Suppressor macrophage treated with lipopolysaccharide for 1 hour (primary cell): ENCODE measurements around the gene SPINT2.

Experiments used
- DNase-seq, 3 donors: peaks; one replicate each; pipeline ENCODE4 v3.0.0-alpha.2; 2020 to 2022

SPINT2 gene

DNA sequence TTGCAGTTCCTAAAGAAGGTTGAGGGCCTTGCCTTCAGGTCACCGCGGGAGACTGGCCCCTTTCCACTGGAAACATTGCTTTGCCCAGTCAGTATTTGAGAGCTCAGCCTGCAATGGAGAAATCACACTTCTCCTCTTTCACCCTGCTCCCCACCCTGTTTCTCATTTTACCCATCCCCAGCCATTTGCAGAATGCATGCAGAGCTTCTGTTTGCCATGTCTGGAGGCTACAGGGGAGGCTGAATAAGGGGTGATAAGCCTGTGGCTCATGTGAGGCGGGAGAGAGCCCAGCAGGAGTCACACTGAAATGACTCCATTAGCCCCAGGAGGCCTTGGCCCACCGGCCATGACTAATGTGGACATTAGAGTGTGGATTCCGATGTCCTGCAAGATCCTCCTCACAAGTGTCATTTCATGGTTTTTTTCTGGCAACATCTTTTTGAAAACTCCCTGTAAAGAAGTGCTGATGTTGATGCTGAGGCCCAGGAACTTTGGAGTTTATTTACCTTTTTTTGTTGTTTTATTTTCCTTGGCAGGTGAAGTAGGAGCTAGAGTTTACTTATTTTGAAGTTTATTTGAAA is 6.3 kb downstream of the SPINT2 start:
- peak; percentile 35 to 46 (median 41) for DNase-seq

DNA sequence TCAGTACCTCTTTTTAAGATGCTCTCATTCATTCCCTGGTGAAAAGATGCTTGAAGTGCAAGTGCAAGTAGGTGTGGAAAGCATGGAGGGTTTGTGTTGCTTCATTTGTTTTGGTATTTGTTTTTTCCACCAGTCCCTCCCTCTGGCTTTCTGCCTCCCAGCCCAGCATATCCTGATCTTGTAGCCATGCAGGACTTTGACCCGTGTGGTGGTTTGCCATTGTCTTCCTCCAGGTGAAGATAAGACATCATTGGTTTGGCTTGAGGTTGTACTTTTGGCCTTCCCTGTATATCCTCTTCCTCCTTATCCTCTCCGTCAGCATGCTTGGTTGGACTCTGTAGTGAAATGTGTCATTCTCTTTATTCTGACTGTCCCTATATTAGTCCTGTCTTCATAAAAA is 9.1 kb downstream of the SPINT2 start:
- DNase-seq, result no peak

GRCh38 chr19:38274739-38275138 is 10.4 kb downstream of the SPINT2 start:
- DNase-seq, result no peak

DNA sequence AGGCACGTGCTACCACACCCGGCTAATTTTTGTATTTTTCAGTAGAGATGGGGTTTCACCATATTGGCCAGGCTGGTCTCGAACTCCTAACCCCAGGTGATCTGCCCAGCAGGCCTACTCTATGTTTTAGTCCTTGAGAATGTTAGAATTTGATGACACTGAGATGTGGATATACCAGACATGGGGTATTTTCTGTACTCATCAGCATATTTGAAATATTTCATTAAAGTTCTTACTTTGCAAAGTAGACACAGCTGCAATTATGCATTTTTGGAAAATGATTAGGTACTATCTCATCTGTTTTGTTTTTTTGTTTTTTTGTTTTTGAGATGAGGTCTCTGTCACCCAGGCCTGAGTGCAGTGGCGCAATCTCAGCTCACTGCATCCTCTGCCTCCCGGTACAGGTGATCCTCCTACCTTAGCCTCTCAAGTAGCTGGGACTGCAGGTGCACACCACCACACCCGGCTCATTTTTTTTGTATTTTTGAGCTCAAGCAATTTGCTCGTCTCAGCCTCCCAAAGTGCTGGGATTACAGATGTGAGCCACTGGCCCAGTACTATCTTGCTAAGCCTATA is 12.7 kb downstream of the SPINT2 start:
- no peak for DNase-seq

- DNase-seq, result no peak
Measured at GRCh38 chr19:38277549-38277948, 13.2 kb downstream of the SPINT2 start.

GRCh38 chr19:38277969-38278680 is 13.8 kb downstream of the SPINT2 start:
- DNase-seq, result no peak

- no peak for DNase-seq
Measured at GRCh38 chr19:38278751-38279150, 14.4 kb downstream of the SPINT2 start.

DNA sequence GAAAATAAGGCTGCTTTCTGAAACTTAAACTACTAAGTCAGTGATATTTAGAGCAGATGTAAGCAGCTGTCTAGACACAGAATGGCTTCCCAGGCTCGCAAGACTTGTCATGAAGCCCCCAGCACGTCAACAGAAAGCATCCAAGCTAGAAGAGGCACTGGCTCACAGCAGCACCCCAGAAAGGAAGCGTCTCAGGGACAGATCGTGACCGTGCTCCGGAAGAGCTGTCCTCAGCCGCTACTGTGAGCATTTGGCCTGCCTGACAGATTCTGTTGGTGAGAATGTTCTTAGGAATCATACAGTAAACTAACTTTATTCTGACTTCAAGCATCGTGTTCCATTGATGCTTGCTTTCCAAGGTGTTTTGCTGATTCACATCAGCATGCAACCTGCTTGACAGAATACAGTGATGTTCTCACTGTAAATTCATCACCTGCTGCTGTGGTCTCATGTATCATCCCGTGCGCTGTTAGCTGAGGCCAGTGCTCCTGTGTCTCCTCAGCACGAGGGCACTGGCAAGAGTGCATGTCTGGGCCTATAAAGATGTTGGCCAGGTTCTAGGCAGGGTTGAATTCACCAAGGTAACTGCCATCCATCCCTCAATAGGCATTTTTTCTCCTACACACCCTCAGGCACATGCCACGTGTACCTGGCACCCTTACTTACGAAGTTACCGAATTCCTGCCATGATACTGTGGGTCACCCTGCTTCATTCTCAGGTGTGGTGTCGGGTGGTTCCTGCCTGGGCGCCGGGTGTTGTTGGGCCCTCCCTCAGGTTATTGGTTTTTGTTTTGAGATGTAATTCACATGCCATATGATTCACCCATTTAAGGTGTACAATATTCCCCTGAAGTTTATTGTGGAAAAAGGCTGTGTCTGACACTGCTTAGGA is 15.9 kb downstream of the SPINT2 start:
- DNase-seq, result no peak

DNA sequence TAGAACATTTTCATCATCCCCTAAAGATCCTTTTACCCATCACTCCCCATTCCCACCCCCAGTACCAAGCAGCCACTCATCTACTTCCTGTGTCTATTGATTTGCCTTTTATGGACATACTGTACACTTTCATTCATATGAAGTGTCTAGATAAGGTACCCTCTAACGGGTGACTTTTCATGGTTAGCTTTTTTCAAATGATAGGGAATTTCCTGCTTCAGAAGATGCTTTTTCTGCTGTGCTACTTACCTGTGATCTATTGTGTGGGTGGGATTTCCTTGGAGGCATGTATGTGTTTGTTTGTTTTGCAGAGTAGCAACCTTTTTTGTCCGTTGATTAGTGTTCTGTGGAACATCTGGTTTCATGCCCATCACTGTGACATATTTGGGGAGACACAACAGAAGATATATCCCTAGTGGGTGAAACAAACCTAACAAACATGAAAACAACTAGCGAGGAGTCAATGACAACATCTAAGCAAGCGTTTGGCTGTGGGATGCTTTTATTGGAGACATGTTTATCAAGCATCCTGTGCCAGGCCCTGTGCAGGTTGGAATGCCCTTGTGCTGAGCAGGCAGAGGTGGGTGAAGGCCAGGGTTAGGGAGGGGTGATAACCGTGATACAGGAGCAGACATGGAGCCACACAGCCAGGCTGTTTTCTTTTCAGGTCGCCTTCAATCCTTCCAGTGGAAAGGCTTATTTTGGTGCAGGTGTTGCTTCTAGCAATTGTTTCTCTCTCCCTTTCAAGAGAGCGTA is 17.6 kb downstream of the SPINT2 start:
- DNase-seq, result no peak

DNA sequence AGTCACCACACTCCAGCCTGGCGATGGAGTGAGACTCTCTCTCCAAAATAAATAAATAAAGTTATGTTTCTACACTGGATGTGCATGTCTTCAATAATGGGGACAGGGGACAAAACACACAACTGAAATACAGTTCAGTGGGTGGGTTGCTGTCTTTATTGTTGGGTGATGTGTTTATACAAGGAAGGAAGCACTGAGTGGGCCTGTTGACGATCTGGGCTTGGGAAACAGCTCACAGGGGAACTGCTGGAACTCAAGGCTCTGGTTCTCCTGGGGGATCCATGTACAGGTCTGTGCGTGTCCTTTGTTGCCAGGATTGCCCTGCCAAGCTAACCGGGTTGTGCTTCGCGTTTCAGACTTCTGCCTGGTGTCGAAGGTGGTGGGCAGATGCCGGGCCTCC is 18.9 kb downstream of the SPINT2 start:
- peak; percentile 28 to 41 (median 33) for DNase-seq

GRCh38 chr19:38284422-38284821 is 20.0 kb downstream of the SPINT2 start:
- DNase-seq, result peak; percentile 68 to 81 (median 74)

DNA sequence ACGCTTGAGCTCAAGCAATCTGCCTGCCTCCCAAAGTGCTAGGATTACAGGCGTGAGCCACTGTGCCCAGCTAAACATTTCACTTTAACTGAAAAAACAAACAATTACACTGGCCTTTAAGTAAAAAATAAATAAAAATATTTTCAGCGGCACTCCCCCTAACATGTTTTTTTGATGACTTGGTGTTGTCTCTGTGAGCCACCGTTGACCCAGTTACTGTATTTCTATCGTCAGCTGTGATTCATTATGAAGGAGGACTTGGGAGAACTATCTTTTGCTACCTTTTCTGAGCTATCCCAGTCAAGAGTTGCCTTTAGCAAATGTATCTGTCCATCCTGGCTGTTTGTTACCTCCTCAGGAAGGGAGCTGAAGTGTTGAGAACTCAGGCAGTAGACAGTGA is 21.2 kb downstream of the SPINT2 start:
- DNase-seq, result no peak

DNA sequence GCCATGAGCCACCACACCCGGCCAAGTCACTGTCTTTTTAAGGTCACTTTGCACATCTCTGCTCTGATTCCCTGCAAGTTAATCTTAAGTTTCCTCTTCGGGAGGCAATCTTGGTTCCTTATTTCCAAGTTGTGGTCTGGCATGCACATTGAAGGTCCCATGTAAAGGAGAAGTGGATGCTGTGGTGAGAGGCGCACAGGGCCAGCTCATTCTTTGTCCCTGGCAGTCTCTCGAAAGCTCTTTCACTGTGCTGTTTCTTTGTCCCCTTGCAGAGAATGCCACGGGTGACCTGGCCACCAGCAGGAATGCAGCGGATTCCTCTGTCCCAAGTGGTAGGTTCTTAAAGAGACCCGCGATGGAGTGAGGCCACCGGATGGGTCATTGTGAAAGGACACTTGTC is 23.2 kb downstream of the SPINT2 start:
- DNase-seq, result peak; percentile 83 to 93 (median 92)

DNA sequence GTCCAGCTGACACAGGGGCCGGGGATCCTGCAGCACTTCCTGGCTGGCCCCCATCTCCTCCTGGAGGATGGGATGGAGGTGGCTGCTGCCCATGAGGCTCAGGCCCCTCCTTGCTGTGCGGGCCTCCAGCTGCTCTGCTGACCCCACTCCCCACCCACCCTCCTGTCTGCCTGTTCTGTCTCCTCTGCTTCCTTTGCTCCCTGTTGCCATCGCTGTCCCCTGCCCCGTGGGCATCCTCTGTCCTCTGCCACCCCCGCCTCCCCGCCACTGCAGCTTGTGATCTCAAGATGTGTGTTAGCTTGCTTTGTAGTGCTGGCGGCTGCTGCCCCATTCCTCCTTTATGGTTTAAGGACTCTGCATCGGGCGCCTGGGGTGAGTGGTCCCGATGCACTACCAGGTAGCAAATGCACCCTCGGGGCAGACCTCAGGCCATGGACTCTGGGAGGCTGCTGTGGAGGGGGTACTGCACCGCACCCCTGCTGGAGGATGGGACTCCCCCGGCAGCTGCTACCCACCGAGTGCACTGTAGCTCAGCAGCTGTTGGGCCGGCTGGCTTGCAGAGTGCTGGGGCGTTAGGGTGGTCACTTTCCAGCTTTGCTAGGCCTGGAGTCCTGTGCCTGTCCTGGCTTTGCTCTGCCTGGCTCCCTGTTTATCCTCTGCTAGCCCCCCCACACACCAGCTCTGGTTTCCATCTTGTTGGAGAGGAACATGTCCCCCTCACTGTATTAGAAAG is 23.9 kb downstream of the SPINT2 start:
- no peak for DNase-seq

DNA sequence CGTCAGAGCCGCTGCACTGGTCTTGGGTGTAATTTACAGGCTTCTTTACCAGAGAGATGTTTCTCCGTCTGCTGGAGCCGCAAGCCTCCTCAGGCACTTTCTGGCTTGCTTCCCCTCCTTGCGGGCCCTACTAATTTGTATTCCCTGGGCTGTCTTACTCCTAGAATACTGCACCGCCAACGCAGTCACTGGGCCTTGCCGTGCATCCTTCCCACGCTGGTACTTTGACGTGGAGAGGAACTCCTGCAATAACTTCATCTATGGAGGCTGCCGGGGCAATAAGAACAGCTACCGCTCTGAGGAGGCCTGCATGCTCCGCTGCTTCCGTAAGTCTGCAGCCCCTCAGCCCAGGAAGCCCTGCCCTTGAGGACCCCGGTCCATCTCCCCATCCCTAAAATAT is 25.6 kb downstream of the SPINT2 start:
- DNase-seq, result no peak

DNA sequence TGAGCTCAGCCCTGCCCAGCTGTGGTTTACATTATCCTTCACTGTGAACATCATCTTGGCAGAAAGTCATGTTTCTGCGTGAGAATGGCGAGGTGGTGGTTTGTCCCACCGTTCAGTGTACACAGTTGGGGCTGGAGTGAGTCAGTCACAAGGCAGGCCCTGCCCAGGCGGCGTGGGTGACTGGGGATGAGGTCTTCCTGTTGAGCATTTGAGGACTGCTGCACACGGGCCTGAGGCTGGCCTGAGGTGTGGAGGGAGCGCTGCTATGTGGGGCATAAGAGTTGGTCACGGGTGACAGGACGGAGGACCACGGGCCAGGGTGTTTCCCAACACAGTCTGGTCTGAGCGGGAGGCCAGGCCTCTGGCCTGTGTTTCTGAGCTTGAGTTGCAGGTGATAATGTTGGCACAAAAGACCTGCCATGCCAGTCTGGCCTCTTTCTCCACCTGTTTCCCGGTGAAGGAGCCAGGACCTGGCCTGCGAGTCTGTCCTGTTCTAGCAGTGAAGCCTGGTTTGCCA is 26.3 kb downstream of the SPINT2 start:
- DNase-seq, result peak; percentile 29 to 41 (median 31)

DNA sequence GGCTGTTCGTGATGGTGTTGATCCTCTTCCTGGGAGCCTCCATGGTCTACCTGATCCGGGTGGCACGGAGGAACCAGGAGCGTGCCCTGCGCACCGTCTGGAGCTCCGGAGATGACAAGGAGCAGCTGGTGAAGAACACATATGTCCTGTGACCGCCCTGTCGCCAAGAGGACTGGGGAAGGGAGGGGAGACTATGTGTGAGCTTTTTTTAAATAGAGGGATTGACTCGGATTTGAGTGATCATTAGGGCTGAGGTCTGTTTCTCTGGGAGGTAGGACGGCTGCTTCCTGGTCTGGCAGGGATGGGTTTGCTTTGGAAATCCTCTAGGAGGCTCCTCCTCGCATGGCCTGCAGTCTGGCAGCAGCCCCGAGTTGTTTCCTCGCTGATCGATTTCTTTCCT is 27.5 kb downstream of the SPINT2 start:
- DNase-seq, result no peak

GRCh38 chr19:38293281-38293680 is 28.9 kb downstream of the SPINT2 start:
- no peak for DNase-seq

GRCh38 chr19:38294090-38294489 is 29.7 kb downstream of the SPINT2 start:
- no peak for DNase-seq

DNA sequence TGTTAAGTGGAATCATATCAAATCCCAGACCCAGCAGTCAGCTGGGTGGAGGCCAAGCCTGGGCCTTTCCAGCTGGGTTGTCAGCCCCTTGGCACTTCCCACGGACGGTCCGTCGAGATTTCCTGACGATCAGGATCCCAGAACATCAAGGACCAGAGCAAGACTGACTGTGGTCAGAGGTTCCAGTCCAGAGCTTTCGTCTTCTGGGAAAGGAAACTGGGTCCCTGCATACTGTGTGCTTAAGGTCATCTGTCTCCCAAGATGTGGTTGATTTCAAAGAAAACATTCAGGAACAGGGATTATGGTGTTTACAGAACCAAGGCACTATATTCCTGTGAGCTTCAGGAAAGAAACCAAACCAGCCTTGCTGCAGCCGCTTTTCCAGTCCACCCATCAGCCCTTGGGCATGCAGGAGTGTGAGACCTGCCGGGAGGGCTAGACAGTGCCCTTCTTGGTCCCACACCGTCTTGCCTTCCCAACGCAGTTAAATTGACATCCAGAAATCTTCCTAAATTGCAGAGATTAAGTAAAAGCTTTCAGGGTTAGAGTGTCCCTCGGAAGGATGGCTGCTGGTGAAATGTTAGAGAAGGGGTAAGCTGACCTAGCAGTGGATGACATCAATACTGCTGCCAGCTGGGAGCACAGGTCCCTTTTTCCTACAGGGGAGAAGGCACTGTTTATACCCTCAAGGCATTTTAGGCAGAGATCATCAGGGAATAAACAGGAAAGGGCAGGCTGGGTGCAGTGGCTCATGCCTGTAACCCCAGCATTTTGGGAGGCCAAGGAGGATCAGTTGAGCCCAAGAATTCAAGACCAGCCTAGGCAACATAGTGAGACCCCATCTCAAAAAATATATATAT is 34.7 kb downstream of the SPINT2 start:
- DNase-seq, result no peak
